Mucosa of descending colon (tissue), 3 donors: ENCODE measurements around the gene HCRTR2. TPM values are rescaled to one million over a fixed set of nuclear protein-coding genes. Genes with fewer than 3 reads are reported as not detected.

ENCODE experiments used
- ATAC-seq: fragments of 200-7000 bp; cut with Tn5 transposase; one replicate; pipeline ENCODE4 v1.9.1; 2020; ENCODE audit warnings: mild to moderate bottlenecking, moderate library complexity
- DNase-seq, 3 donors: peaks; one replicate each; pipeline ENCODE4 v3.0.0-alpha.2; 2020
- H3K36me3 ChIP-seq: fragments of 200-600 bp; one replicate; pipeline ENCODE4 v1.8.0; 2021; ENCODE audit warnings: low read depth, mild to moderate bottlenecking
- H3K4me1 ChIP-seq: fragments of 200-600 bp; one replicate; pipeline ENCODE4 v1.8.0; 2021; ENCODE audit warnings: low read depth, mild to moderate bottlenecking
- H3K4me3 ChIP-seq: fragments of 200-600 bp; one replicate; pipeline ENCODE4 v1.8.0; 2021; ENCODE audit warnings: mild to moderate bottlenecking
- H3K9me3 ChIP-seq: fragments of 200-600 bp; one replicate; pipeline ENCODE4 v1.8.0; 2021; ENCODE audit warnings: mild to moderate bottlenecking
- CTCF ChIP-seq: fragments of 200-600 bp; IDR thresholded peaks from one replicate; pipeline ENCODE4 v1.8.0; 2022; ENCODE audit warnings: antibody characterized with exemption, mild to moderate bottlenecking
- intact Hi-C, 2 donors: fragments of 100-400 bp; cut with DNase I in 1 of 2; cut with micrococcal nuclease in 1 of 2; formaldehyde crosslinking; loops; one replicate each; pipeline versions ENCODE4 v1.11.0 to v1.11.1; 2022; cut with DNase I, micrococcal nuclease
- total RNA-seq, 3 donors: library from RNA; stranded (reverse); fragmentation: NEBNext Ultra II Directional in 2 of 3; extraction: Animal tissue kit (Norgen Biotek cat#: 25700) in 2 of 3; gene quantifications; one replicate each; pipeline versions ENCODE4 v1.2.1 to v1.2.4, GENCODE V29; 2021 to 2023
- donor health status: DM: no; HTN: no; CAD: no; lungs with moderate emphysema.
- donor health status: DM: no; HTN: no; CAD: no.
- donor health status: DM: no; HTN: yes; CAD: no.

Gene HCRTR2
- total RNA-seq, 3 donors from 2014 or later, result not detected

GRCh38 chr6:55265409-55266114 is 91.2 kb downstream of the HCRTR2 start:
- intact Hi-C loops, result no loop called here

DNA sequence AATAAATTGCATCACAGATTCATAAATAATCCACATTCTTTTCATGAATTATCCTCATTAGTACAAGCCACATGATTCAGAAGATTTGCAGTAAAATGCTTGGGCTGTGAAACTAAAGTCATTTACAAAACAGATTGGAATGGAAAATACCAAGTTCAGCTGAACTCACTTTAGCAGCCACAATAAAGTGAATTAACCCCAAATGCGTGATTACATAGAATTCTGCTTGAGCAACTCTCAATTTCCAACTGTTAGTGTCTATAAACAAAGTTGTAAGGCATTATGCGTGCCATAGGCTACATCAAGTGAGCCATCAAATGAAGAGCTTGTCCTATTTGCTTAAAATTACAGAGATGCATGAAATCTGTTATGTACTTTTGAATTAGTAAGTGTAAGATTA is 92.6 kb downstream of the HCRTR2 start:
- no peaks in the 10 kb centered on the region for H3K4me1 ChIP-seq
- ATAC-seq, result no peak
- intact Hi-C loops, result no loop called here
- no peak for DNase-seq
- no peaks in the 10 kb centered on the region for H3K36me3 ChIP-seq
- no peak for TF ChIP-seq CTCF
- no peak overlapping the region for H3K4me3 ChIP-seq
- no peaks in the 10 kb centered on the region for H3K9me3 ChIP-seq

More at GRCh38 chr6:55265409-55266114, 91.2 kb downstream of the HCRTR2 start:
- Histone ChIP-seq H3K4me1 (no peaks in the 10 kb centered on the region), H3K36me3 (no peaks in the 10 kb centered on the region), H3K9me3 (no peaks in the 10 kb centered on the region), H3K4me3 (no peak overlapping the region)
- TF ChIP-seq CTCF, result no peak
- DNase-seq (no peak), ATAC-seq (no peak)

DNA sequence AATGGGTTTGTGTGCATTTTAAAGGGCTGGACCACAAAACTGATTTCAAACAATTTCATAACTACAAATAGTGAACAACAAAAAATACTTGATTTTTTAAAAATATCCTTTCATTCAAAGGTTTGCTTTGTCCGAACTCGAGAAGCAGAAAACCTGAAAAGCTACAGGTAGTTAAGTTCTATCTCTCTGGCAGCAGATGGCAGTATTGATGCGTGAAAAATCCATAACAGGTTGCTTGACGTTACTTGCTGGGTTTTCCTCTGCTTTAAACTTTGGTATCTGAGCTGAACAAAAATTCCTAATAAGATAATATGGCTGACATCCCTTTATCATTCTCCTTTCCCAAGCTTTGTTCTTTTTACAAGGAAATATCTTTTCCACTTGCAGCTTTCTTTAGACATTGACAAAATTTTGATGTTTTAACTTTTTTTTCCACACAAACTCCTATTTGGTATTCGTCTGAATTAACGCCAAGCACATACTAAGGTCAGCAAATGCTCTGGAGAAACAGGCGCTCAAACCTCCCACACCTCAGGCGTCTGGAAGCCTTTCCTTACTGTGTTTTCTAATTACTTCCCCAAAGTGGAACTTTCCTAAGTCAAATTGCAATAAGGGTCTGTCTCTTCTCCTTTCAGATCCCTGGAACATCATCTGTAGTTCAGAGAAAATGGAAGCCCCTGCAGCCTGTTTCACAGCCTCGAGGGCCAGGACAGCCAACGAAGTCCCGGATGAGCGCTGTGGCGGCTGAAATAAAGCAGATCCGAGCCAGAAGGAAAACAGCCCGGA is 102.6 kb downstream of the HCRTR2 start:
- TF ChIP-seq CTCF, result no peak
- Histone ChIP-seq H3K9me3 (no peaks in the 10 kb centered on the region), H3K4me3 (no peak overlapping the region), H3K36me3 (no peaks in the 10 kb centered on the region), H3K4me1 (peaks cover 3% of the 10 kb centered on the region)
- peak in 1 of 3 donors; percentile 12 for DNase-seq
- intact Hi-C loops, result no loop called here
- peak; percentile 47 for ATAC-seq

DNA sequence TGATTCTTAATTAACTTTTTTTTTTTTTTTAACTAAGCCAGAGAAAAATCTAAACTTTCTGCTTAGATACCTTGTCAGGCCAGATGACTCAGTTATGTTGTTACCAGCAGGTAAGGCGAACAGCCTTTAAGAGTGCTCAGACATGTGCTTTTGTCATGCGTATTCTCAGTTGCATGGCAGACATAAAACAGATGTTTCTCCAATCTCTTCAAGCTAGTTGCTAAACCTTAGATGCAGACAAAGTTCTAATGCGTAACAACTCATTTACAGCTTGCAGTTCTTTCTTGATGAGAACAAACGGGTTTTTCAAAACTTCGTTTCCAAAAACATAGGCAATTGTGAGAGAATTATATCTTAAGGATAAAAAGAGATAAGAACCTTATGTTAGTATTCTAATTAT is 103.3 kb downstream of the HCRTR2 start:
- ATAC-seq, result no peak
- Histone ChIP-seq H3K4me1 (peaks cover 3% of the 10 kb centered on the region), H3K9me3 (no peaks in the 10 kb centered on the region), H3K36me3 (no peaks in the 10 kb centered on the region), H3K4me3 (no peak overlapping the region)
- no peak for DNase-seq
- intact Hi-C loops, result no loop called here
- no peak for TF ChIP-seq CTCF

GRCh38 chr6:55281215-55281614 is 106.9 kb downstream of the HCRTR2 start:
- no peak overlapping the region for H3K4me3 ChIP-seq
- intact Hi-C loops, result no loop called here
- H3K36me3 ChIP-seq, result no peaks in the 10 kb centered on the region
- peak in 1 of 3 donors; percentile 2 for DNase-seq
- H3K9me3 ChIP-seq, result no peaks in the 10 kb centered on the region
- ATAC-seq, result peak; percentile 80
- H3K4me1 ChIP-seq, result peaks cover 3% of the 10 kb centered on the region
- no peak for TF ChIP-seq CTCF
